Neural cell (in vitro differentiated cells): Measurements from ENCODE around the gene ADD3. TPM values are rescaled to one million over a fixed set of nuclear protein-coding genes. Genes with fewer than 3 reads are reported as not detected.

Experiments used
- H2AFZ ChIP-seq: fragments of 200-600, 300-800 bp; sonication (generic), shearing (Covaris generic); 2 replicates; pipeline ENCODE4 v1.6.0; 2014; ENCODE audit warnings: low read depth, mild to moderate bottlenecking, antibody characterized with exemption, low read length, moderate library complexity
- H3F3A ChIP-seq: fragments of 200-600 bp; shearing (Covaris generic); 2 replicates; pipeline ENCODE4 v1.6.1; 2016; ENCODE audit warnings: mild to moderate bottlenecking, moderate library complexity, mixed read lengths, antibody characterized with exemption, low read length; ENCODE audit not compliant: insufficient read depth, poor library complexity, severe bottlenecking
- H3K27ac ChIP-seq: fragments of 200-600, 300-800 bp; sonication (generic), shearing (Covaris generic); 2 replicates; pipeline ENCODE4 v1.5.1; 2014; ENCODE audit warnings: mild to moderate bottlenecking, low read length, moderate library complexity
- H3K27me3 ChIP-seq: fragments of 300-800, 200-600 bp; sonication (generic), shearing (Covaris generic); 2 replicates; pipeline ENCODE4 v1.6.0; 2014; ENCODE audit warnings: mild to moderate bottlenecking, low read depth, low read length, moderate library complexity; ENCODE audit not compliant: insufficient read depth
- H3K36me3 ChIP-seq: fragments of 300-800, 200-600 bp; sonication (generic), shearing (Covaris generic); 2 replicates; pipeline ENCODE4 v1.5.1; 2014; ENCODE audit warnings: mild to moderate bottlenecking, antibody characterized with exemption, low read length, moderate library complexity; ENCODE audit not compliant: insufficient read depth
- H3K4me2 ChIP-seq: fragments of 300-800, 200-600 bp; sonication (generic), shearing (Covaris generic); 2 replicates; pipeline ENCODE4 v1.6.0; 2014; ENCODE audit warnings: mild to moderate bottlenecking, low read length
- H3K4me3 ChIP-seq: fragments of 300-800, 200-600 bp; sonication (generic), shearing (Covaris generic); 2 replicates; pipeline ENCODE4 v1.5.1; 2014; ENCODE audit warnings: mild to moderate bottlenecking, low read length, moderate library complexity
- H3K79me2 ChIP-seq: fragments of 200-600 bp; shearing (Covaris generic); replicated peaks from 2 replicates; pipeline ENCODE4 v1.6.0; 2014; ENCODE audit warnings: mild to moderate bottlenecking, low read length, moderate library complexity; ENCODE audit not compliant: insufficient read depth
- H3K9ac ChIP-seq: fragments of 300-800, 200-600 bp; sonication (generic), shearing (Covaris generic); 2 replicates; pipeline ENCODE4 v1.6.1; 2016; ENCODE audit warnings: mild to moderate bottlenecking, low read length, mixed read lengths
- H3K9me2 ChIP-seq: fragments of 200-600 bp; shearing (Covaris generic); 2 replicates; pipeline ENCODE4 v1.6.1; 2016; ENCODE audit warnings: mild to moderate bottlenecking, low read length, mixed read lengths; ENCODE audit not compliant: insufficient read depth
- H3K9me3 ChIP-seq: fragments of 200-600, 300-800 bp; sonication (generic), shearing (Covaris generic); 2 replicates; pipeline ENCODE4 v1.6.1; 2016; ENCODE audit warnings: mild to moderate bottlenecking, mixed run types, low read length, moderate library complexity, mixed read lengths
- H4K20me1 ChIP-seq: fragments of 200-600 bp; shearing (Covaris generic); 2 replicates; pipeline ENCODE4 v1.6.1; 2016; ENCODE audit warnings: mild to moderate bottlenecking, mixed run types; ENCODE audit not compliant: insufficient read depth
- EP300 ChIP-seq: fragments of 450-650 bp; conservative IDR thresholded peaks from 2 replicates; pipeline ENCODE4 v1.6.1; 2014; ENCODE audit warnings: antibody characterized with exemption, mild to moderate bottlenecking, moderate library complexity; ENCODE audit not compliant: poor library complexity, severe bottlenecking
- EZH2 ChIP-seq: fragments of 200-600, 300-800 bp; shearing (Covaris generic), sonication (generic); IDR thresholded peaks from 2 replicates; pipeline ENCODE4 v1.6.1; 2014; ENCODE audit warnings: antibody characterized with exemption, low read length, borderline replicate concordance, mild to moderate bottlenecking; ENCODE audit not compliant: insufficient read depth, poor library complexity, severe bottlenecking
- MXI1 ChIP-seq: fragments of 450-650 bp; conservative IDR thresholded peaks from 2 replicates; pipeline ENCODE4 v1.6.1; 2014; ENCODE audit warnings: antibody characterized with exemption, mild to moderate bottlenecking; ENCODE audit not compliant: poor library complexity, severe bottlenecking
- TAF1 ChIP-seq: IDR thresholded peaks from 2 replicates; pipeline ENCODE4 v1.6.1; 2012; ENCODE audit warnings: low read depth
- polyA plus RNA-seq: library from polyadenylated mRNA; depleted of rRNA; stranded (reverse); fragments of >200 nt; gene quantifications from 2 replicates; pipeline ENCODE4 v1.2.3, GENCODE V29; 2014
- small RNA-seq, 3 experiments: library from RNA; depleted of rRNA; stranded (forward); fragments of <200 nt; gene quantifications; one replicate each; pipeline ENCODE3, GENCODE V24; 2012

The ADD3 gene
- polyA plus RNA-seq, 1 donor from 2014 or later = 40.6 TPM

GRCh38 chr10:110184398-110184797, 176.6 kb downstream of the ADD3 start:
- Histone ChIP-seq H3K36me3 (no peaks in the 10 kb centered on the region), H3F3A (no peaks in the 10 kb centered on the region), H2AFZ (no peak overlapping the region), H4K20me1 (no peaks in the 10 kb centered on the region), H3K4me2 (no peak overlapping the region), H3K9me3 (no peaks in the 10 kb centered on the region), H3K9ac (no peak overlapping the region), H3K79me2 (no peaks in the 10 kb centered on the region), H3K9me2 (no peaks in the 10 kb centered on the region), H3K27me3 (no peaks in the 10 kb centered on the region), H3K4me3 (no peak overlapping the region), H3K27ac (no peak overlapping the region)
- TF ChIP-seq TAF1 (no peak), MXI1 (no peak), EZH2 (no peak), EP300 (no peak)

Small RNAs within 50 kb of the gene (small RNA-seq; reads per million reads assigned to genes)
- gene SNRPGP12 = 0 reads per million in 3 experiments

Other genes with a start within 250 kb of the ADD3 start
- 96.3 and 113 TPM in 2 replicates for gene XPNPEP1, start 84.5 kb upstream of the ADD3 start, polyA plus RNA-seq
- 63.1 and 69.5 TPM in 2 replicates for gene MXI1, start 199.6 kb downstream of the ADD3 start, polyA plus RNA-seq